Kasumi-1 (cell line): ENCODE results near the gene SLC27A1.
A peak's percentile ranks its signal among the peaks of the same experiment; 100 is the strongest.
"Not testable (repeated sequence)": the region's sequence is repeated elsewhere in the genome, so short reads cannot be mapped to it uniquely, and the experiment has no call there.

ENCODE experiments used
- DNase-seq, 2 experiments: peaks; one replicate each; lab custom pipeline; 2025; lab: John Stamatoyannopoulos, UW

Gene SLC27A1

DNA sequence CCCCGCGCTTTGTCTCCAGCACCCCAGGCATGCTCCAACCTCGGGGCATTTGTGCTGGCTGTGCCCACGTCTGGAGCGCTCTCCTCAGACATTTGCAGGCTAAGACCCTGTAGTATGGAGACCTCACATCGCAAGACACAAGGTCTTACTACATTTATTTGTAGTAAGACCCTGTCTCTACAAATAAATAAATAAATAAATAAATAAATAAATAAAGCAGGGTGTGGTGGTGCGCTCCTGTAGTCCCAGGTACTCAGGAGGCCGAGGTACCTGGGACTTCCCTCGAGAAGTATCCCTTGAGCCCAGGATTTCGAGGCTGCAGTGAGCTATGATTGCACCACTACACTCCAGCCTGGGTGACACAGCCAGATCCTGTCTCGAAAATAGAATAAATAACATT lies 14.2 kb upstream of the SLC27A1 start:
- DNase-seq, result no peak

DNA sequence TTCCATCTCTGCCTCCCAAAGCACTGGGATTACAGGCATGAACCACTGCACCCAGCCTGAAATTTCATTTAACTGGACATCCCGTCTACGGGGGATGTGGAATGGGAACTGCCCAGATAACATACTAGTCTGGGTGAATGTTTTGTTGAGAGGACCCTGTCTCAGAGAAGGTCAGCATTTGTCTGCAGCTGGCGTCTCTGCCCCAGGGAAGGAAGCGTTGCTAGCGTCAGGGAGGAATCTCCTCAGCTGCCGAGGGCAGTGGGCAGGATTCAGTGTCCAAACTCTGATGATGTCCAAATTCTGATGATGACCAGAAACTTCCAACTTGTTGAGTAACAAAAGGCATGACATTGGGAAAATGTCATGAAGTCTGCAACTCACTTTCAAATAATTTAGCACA lies 12.7 kb upstream of the SLC27A1 start:
- DNase-seq, result no peak

DNA sequence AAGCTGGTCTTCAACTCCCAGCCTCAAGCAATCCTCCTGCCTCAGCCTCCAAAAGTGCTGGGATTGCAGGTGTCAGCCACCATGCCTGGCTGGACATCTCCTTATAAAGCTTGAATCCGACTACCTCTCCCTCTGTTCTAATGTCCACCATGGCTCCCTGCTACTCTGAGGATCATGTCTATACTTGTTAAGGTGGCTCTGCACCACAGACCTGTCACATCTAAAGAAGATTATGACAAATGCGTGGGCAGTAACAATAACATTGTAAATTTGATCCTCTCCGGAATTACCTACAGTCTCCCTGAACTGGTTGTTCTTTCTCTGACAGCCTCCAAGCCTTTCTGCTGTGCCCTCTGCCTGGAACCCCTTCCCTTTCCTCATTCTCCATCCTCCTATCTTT lies 11.4 kb upstream of the SLC27A1 start:
- DNase-seq, result no peak

DNA sequence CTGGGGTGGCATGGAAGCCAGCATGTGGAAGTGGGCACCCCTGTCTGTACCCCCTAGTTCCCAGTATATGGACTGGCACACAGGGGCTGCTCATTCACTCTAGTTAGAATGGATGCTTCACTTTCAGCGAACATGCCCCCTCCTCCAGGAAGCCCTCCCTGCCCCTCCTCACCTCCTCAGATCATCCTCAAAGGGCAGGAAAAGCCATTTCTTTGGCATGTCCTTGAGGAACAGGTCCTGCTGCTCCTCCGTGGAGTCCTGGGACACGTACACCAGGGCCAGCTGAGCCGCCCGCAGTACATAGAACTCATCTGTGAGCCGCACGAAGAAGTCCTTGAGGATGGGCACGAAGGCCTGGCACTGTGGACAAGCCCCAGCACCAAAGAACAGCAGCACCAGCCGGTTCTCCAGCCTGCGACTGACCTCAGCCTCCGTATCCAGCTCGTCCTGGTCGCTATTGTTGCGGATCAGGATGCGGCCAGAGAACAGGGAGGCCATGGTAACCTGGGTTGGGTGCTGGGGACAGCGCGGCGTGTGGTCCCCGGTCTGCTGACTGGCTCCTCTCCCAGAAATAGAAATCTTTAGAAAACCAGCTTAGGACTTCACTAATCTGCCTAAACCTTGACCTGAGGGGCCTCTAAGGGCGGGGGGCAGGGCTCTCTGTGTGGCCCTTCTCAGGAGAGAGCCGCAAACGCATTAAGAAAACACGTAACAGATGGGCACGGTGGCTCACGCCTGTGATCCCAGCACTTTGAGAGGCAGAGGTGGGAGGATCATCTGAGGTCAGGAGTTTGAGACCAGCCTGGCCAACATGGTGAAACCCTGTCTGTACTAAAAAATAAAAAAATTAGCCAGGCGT lies 9.7 kb upstream of the SLC27A1 start, which contains the start of gene NXNL1:
NXNL1 (minus strand) TSS at position 555 of the 859 bp plus-strand sequence; CDS start at position 498, 57 bp downstream.
- no peak for DNase-seq

DNA sequence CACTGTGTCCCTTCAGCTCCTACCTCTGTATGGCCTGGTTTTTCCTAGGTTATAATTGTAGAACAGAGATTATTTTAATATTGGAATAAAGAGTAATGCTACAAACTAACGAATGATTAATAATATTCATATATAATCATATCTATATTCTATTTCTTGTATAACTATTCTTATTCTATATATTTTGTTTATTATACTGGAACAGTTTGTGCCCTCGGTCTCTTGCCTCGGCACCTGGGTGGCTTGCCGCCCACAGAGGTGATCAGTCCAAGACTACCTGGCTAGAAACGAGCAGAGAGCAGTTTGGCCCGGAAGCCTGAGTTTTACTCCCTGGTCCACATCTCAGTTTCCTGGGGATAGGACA lies 3.9 kb upstream of the SLC27A1 start:
- DNase-seq, result no peak

DNA sequence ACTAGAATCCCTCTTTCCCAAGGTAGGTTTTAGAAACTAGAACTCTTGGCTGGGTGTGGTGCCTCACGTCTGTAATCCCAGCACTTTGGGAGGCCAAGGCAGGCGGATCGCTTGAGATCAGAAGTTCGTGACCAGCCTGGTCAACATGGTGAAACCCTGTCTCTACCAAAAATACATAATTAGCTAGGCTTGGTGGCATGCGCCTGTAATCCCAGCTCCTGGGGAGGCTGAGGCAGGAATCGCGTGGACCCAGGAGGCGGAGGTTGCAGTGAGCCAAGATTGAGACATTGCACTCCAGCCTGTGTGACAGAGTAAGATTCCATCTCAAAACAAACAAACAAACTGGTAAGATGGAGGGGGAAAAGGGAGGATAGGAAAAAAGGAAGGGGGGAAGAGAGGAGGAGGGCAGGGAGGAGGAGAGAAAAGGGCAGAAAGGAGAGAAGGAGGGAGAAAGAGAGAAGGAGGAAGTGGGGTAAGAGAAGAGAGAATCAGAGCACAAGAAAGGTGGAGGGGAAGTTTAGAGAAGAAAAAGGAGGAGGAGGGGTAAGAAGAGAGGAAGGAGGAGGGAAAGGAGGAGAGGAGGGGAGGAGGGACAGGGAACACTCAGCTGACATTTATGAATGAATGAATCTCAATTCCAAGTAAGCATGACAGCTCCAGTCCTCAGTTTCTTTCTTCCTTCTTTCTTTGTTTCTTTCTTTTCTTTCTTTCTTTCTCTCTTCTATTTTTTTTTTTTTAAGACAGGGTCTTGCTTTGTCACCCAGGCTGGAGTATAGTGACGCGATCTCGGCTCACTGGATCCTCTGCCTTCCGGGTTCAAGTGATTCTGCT lies 2.6 kb upstream of the SLC27A1 start:
- DNase-seq, result no peak

DNA sequence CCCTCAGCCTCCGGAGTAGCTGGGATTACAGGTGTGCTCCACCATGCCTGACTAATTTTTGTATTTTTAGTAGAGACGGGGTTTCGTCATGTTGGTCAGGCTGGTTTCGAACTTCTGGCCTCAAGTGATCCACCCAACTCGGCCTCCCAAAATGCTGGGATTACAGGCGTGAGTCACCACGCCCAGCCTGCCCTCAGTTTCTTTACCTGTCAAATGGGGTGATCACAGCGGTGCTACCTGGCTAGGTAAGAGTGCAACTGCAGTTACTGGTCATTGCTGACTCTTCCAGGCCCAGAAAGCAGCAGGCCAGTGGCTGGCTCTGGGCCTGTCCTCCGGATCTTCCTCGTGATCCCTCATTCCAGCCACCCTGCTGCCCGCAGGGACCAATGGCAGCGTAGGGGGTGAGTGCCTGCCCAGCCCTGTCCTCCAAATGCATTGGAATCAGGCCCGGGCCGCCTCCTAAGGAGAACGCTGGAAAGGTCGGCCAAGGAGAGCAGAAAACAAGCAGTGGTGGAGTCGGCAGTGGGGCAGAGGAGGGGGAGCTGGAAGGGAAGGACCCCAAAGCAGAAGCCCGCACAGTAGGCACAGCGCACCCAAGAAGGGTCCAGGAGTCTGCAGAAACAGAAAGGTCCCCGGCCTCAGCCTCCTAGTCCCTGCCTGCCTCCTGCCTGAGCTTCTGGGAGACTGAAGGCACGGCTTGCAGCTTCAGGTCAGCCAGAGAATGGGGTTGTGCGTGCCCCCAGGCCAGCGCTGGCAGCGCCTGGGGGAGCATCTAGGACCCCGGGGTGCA lies 1.8 kb upstream of the SLC27A1 start:
- no peak for DNase-seq

DNA sequence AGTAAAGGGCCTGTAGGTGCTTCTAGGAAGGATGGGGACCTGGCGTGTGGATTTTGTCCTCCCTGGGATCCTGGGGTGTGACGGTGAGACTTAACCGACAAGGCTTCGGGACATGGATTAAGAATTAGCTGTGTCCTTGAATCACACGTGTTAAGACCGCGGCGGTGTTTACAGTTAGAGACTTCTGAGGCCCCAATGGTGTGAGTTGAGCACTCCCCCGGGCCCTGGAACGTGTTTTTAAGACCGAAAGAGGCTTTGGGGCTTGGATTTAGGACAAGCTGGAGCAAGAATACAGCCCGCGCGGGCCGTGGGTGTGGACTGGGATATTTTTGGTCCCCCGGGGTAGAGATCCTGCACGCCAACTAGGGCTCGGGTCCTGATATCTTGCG lies 1.2 kb upstream of the SLC27A1 start:
- DNase-seq, result no peak

DNA sequence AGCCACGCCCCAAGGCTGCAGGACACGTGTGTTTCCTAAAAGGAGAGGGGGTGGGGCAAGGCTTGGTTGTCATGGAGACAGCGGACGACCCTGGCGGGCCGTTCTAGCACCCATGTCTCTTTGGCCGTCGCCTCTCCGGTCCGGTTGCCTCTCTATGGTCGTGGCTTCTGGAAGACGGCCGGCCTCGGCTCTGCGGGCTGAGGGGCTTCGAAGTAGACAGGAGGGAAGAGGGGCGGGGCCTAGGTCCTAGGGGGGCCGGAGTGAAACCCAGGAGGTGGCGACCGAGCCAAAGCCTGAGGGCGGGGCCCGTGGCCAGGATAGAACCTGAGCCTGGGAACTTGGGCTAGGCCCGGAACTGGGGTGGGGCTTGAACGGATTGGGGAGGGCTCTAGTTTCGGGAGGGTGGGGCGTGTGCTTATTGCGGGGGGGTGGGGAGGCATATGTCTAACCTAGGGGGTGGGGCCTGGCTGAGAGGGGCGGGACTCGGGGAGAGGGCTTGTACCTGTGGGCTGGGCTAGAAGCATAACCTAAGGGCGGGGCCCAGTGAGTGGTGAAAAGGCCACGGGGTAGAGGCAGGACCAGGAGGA lies 750 bp upstream of the SLC27A1 start:
- peak; percentile 95 to 97 for DNase-seq

DNA sequence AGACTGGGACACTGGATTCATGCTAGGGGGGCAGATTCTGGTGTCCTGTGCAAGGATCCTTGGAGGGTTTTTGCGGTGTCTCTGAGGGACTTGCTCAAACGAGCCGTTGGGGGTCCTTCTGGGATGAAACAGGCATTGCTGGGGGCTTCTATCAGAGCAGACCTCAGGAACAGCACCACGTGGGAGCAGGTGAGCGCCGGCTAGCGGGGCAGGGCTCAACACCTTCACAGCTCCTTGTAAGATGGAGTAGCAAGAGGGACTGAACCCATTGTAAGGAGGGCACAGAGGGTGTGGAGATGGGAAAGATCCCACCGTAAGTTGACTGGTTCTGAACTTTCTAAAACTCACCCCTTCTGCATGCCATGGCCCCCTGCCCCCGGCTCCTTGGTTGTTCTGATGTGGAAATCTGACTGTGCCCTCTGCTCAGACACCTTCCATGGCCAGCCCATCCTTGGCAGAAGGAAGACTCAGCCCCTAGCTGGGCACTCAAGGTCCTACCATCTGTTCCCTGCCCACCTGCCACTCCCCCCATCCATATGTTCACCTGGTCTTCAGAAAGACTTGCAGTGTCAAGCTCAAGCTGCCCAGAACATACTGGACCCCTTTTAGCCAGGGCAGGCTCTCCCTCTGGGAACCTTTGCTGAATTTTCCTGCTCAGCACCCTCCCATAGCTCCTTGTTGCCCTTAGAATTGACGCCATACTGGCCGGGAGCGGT lies 1.2 kb downstream of the SLC27A1 start:
- DNase-seq, result no peak

DNA sequence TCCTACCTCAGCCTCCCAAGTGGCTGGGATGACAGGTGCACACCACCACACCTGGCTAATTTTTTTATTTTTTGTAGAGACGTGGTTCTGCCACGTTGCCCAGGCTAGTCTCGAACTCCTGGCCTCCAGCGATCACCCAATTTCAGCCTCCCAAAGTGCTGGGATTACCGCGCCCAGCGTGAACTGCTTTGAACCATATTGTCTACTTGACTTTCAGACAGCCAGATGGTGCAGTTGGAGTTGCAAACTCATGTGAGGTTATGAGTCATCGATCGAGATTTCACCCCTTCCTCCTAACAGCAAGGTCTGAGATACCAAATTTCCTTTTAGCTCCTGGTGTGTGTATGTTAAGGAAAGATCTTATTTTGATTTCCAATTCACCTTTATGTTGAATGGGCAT lies 2.7 kb downstream of the SLC27A1 start:
- peak; percentile 75 to 80 for DNase-seq

DNA sequence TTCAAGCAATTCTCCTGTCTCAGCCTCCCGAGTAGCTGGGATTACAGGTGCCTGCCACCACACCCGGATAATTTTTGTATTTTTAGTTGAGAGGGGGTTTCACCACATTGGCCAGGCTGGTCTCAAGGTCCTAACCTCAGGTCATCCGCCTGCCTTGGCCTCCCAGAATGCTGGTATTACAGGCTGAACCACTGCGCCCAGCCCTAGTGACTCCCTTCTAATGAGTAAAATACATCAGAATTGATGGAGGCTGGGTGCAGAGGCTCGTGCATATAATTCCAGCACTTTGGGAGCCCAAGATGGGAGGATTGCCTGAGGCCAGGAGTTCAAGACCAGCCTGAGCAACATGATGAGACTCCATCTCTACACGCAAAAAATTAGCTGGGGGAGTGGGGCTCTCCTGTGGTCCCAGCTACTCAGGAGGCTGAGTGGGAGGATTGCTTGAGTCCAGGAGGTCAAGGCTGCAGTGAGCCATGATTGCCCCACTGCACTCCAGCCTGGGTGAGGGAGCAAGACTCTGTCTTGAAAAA lies 4.8 kb downstream of the SLC27A1 start:
- DNase-seq, result not testable (repeated sequence)

DNA sequence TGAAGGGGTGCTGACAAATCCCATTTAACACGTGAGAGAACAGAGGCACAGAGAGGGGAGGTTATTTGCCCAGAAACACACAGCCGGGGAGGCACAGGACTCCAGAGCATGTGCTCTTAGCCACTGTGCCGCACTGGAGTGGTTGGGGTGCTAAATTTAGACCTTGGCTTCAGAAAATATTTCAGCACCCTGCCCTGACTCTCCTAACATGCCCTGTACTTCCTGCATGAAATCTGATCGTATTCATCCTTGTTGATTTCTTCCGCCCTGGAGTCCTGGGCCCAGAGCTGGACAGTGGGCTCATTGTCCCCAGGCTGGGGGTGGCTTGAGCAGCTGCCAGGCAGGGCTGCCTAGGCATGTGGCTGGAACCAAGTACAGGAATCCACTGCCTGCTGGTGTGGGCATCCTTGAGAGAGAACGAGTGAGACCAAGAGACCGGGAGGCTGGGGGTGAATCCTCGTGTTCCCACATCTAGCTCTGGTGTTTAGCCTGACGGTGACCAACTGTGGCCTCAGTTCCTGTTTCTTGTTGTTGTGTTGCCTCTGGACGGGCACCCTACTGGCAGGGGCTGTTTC lies 5.3 kb downstream of the SLC27A1 start:
- peak; percentile 31 to 38 for DNase-seq

DNA sequence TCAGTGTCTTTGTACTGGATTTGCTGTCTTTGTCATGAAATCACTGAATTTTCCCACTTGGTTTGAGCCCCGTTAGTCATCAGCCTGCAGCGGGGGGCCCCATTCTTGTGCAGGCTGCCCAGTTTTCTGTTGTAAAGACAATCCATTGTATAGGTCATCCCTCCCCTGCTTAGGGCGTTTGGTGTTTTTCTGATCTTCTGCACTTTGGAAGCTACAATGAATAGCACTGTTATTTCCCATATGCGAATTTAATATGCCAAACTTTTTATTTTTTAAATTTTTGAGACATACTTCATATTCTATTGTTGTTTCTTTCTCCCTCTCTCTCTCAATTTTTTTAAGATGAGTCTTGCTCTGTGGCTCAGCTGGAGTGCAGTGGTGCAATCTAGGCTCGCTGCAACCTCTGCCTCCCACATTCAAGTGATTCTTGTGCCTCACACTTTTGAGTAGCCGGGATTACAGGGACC lies 9.0 kb downstream of the SLC27A1 start:
- no peak for DNase-seq

DNA sequence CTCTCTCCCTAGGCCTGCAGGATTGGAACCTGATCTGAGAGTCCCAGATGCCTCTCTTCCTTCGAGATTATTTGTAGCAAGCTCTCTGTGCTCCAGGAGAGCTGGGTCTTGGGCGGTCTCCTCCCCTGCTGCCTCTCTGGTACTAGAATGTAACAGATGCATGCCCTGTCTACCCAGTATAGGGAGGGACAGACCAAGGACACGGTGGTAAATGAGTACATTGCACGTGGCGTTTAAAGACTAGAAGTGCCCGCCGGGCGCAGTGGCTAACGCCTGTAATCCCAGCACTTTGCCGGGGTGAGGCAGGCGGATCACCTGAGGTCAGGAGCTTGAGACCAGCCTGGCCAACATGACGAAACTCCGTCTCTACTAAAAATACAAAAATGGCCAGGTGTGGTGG lies 11.7 kb downstream of the SLC27A1 start:
- DNase-seq, result no peak

DNA sequence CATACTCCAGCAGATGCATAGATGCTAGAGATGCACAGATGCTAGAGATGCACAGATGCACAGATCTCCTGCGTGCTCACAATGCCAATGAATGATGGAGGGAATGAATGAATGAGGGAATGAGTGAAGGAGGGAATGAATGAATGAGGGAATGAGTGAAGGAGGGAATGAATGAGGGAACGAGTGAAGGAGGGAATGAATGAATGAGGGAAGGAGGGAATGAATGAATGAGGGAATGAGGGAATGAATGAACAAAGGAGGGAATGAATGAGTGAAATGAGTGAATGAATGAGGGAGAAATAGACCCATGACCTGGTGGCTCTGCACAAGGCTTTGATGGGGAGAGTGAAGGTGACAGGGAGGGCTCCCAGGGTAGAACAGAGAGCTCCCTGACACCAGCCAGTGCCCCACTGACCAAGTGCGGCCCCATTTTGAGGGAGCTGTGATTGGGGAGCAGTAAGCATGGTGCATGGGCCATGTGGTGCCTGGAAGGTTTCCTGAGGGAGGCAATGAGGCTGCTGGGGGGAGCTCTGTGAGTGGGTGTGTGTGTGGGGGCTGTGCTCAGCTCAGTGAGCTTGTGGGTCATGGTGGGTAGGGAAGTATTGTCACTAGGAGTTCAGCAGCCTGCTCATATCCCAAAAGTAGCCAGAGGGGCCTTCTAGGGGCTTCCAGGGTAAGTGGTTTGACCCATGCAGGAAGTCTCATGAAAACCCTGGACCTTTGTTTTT lies 12.7 kb downstream of the SLC27A1 start:
- no peak for DNase-seq

DNA sequence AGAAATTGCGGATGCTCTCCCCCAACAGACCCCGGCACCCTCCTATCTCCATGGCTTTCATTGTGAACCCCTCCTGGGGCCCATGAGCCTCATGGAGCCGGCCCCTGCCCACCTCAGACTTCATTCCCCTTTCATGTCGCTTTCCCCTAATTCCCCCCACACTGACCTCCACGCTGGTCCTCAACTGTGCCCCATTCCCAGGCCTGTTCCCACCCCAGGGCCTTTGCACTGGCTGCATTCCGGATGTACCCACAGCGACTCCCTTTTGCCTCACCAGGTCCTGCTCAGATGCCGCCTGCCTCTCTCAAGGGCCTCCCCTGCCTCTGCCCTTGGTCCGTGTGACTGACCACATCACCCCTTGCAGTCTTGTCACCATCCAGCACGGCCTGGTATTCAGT lies 13.3 kb downstream of the SLC27A1 start:
- no peak for DNase-seq

DNA sequence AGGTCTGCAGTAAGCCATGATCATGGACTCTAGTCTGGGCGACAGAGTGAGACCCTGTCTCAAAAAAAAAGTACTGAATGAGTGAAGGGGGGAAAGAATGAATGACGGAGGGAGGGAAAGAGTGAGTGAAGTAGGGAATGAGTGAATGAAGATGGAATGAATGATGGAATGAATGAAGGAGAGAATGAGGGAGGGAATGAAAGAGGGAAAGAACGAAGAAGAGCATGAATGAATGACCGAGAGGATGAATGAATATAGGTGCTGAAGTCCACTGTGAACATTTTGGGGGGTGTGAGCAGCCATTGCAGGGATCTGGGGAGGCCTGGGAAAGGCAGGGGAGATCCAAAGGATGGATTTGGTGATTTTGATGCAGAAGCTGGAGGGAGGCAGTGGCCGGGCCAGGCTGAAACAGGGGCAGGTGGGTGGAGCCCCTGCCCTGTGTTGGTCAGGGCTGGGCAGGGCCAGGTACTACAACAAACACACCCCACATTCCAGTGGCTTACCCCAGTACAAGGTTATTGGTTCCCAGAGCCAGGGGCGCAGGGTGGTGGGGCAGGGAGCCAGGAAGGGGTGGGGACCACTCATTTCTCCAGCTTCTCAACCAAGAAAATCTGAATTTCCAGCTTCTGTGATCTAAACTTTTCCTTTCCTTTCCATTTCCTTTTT lies 14.3 kb downstream of the SLC27A1 start:
- no peak for DNase-seq

DNA sequence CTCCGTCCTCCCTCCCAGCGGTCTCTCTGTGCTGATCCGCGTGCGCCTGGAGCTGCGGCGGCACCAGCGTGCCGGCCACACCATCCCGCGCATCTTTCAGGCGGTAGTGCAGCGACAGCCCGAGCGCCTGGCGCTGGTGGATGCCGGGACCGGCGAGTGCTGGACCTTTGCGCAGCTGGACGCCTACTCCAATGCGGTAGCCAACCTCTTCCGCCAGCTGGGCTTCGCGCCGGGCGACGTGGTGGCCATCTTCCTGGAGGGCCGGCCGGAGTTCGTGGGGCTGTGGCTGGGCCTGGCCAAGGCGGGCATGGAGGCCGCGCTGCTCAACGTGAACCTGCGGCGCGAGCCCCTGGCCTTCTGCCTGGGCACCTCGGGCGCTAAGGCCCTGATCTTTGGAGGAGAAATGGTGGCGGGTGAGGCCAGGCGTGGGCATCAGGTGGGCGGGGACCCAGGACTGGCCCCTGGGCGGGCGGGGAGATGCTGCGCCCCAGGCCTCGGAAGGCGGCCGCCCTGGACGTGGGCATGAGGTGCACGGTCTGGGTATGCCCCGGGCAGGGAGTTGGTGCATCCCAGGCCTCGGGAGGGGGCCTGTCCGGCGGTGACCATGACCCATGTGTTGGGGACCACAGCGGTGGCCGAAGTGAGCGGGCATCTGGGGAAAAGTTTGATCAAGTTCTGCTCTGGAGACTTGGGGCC lies 16.4 kb downstream of the SLC27A1 start:
- no peak for DNase-seq
